C4-2B (cell line): Measurements from ENCODE around the gene OCA2.
"Not testable (repeated sequence)": the region's sequence is repeated elsewhere in the genome, so short reads cannot be mapped to it uniquely, and the experiment has no call there.

Experiments
- H3K27ac ChIP-seq: fragments of 450-650 bp; 2 replicates; pipeline ENCODE4 v1.5.1; 2017
- ZFX ChIP-seq: fragments of 450-650 bp; IDR thresholded peaks from 2 replicates; pipeline ENCODE4 v1.6.1; 2017
- TF ChIP-seq, protein P1 (sequence below): fragments of 450-650 bp; conservative IDR thresholded peaks from 2 replicates; pipeline ENCODE4 v1.5.1; 2017; ENCODE audit warnings: mild to moderate bottlenecking

Gene OCA2

DNA sequence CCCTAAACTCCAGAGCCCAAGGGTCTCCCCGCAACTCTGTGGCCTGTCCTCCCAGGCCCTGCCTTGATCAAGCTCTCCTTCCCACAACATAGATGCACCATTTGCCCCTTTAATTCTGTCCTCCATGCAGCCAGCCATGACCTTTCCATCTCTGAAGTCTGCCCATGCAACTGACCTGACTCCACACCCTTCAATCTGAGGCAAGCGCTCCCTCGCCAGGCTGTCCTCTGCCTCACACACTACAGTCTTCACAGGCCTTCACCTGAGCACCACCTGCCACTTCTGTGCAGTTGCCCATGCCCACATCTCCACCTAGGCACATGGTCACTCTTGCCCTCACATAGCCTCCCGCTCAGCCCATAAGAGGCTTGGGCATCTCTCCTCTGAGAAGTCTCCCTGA lies 244.0 kb downstream of the OCA2 start:
- no peak overlapping the region for H3K27ac ChIP-seq
- TF ChIP-seq, protein P1, sequence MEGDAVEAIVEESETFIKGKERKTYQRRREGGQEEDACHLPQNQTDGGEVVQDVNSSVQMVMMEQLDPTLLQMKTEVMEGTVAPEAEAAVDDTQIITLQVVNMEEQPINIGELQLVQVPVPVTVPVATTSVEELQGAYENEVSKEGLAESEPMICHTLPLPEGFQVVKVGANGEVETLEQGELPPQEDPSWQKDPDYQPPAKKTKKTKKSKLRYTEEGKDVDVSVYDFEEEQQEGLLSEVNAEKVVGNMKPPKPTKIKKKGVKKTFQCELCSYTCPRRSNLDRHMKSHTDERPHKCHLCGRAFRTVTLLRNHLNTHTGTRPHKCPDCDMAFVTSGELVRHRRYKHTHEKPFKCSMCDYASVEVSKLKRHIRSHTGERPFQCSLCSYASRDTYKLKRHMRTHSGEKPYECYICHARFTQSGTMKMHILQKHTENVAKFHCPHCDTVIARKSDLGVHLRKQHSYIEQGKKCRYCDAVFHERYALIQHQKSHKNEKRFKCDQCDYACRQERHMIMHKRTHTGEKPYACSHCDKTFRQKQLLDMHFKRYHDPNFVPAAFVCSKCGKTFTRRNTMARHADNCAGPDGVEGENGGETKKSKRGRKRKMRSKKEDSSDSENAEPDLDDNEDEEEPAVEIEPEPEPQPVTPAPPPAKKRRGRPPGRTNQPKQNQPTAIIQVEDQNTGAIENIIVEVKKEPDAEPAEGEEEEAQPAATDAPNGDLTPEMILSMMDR: no peak

DNA sequence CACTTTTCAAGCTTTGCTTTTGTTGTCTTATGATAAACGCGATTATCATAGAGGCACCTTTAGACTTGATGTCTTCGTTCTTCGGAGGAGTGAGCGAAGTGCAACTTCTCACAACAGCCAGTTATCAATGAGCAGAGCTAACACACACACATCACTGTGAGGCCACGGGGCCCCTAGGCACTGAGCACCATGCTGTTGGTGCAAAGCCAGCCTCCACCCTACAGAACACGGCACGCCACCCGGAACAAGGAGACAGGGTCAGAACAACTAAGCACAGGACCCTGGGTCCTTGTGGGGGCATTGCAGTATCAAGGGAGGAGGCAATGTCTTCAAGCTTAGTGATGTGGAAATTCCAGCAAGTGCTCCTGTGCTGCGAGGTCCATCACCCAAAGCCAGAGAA lies 244.5 kb downstream of the OCA2 start:
- H3K27ac ChIP-seq: no peak overlapping the region
- TF ChIP-seq ZFX: no peak
- TF ChIP-seq, protein P1: no peak

DNA sequence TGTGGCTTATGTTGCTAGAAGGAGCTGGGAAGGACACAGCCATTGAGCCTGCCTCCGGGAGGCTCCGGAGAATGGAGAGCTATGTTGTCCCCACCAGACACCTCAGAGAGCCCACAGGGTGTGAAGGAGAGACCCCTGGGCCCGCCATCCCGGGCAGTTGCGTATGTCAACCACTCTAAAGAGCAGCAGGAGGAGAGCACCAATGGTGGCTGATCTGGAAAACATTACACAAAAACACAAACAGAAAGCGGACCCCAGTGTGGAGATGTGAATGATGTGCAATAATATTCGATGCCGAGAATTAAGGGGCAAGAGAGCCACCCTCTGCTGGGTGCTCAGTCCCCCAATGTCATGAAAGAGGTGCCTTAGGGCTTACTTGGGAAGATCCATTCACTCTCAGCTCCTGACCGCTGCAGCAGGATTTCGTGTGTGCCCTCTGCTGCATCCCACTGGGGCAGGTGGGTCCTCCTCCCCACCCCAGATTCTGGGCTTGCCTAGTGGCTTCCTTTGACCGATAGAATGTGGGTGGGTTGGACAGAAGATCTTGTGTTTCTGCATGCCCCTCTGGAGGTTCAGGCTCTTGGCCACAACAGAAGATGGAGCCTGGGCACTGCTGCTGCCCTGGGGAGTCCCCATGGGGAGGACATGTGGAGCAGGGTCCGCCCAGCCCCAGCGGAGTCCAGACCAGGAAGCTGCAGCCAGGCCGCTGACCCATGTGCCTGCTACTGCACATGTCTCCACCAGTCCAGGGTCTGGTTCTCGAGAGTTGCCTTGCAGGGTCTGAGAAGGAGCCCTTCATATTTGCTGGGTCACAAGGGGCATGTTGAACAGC lies 245.3 kb downstream of the OCA2 start:
- TF ChIP-seq ZFX: no peak
- TF ChIP-seq, protein P1: no peak
- H3K27ac ChIP-seq: no peak overlapping the region

DNA sequence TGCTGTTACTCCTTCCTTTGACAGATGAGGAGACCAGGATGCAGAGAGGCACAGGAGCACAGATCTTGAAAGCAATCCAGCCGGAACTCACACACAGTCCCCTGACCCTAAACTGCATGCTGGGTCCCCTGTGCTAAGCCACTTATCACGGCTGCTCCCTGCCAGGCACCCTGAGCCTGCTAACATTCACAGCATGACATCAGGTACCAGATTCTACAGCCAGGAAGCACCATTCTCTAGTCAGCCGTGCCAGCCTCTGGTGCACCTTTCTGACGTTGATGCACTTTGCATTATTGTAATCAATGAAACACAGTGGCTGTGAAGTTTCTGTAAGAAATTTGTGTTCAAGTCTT lies 247.3 kb downstream of the OCA2 start:
- TF ChIP-seq ZFX: no peak
- TF ChIP-seq, protein P1: no peak
- no peak overlapping the region for H3K27ac ChIP-seq

DNA sequence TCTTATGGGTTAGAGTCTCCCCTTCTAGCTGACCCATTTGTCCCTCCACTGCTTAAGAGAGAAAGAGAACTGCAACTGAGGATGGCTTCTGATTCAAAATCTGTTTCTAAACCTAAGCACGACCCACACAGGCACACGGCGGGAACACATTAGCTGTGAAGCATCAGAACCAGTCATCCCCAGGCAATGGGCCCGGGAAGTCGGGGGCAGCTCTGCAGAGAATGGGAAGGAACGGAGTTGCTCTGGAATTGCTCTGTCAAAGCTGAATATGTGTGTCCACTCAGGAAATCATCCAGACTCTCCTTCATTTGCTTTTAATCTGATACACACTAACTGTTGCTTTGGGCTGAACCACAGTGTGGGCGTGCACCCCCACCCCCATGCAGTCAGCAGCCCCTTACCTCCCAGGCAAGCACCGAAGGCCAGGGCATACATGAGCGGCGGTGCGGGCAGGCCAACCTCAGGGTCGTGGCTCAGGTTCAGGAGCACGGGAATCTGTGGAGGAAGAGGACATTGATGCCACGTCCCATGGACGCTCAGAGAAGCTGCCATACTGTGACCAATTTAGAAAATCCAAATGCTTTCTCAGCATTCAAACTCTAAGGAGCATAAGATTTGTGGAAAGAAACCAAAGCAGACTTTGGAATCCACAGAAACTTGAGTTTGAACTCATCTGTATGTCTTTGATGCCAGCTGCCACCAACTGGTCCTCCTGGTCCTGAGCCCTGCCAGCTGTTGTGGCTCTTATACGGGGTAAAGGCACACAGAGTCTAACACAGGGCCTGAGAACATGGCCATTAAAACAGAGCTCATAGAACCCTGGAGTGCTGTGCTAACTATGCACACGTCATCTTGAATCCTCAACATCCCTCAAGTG lies 247.9 kb downstream of the OCA2 start:
- no peak for TF ChIP-seq ZFX
- TF ChIP-seq, protein P1: no peak
- no peak overlapping the region for H3K27ac ChIP-seq

DNA sequence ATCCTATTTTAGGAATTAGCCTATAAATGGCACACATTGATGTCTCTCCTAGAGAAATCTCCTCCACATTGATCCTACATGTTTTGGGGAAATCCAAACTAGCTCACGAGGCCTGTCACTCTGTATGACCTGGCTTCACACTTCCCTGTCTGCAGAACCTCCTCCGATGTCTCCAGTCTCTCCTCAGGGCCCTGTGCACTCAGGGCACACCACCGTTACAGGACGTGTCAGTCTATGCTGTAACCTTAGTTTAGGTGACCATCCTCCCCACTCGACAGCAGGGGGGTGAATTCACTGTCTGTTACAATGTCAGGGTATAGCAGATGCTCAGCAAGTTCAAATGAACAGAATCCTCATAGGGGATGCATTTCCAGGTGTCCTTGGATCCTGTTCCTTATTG lies 249.1 kb downstream of the OCA2 start:
- TF ChIP-seq, protein P1: no peak

DNA sequence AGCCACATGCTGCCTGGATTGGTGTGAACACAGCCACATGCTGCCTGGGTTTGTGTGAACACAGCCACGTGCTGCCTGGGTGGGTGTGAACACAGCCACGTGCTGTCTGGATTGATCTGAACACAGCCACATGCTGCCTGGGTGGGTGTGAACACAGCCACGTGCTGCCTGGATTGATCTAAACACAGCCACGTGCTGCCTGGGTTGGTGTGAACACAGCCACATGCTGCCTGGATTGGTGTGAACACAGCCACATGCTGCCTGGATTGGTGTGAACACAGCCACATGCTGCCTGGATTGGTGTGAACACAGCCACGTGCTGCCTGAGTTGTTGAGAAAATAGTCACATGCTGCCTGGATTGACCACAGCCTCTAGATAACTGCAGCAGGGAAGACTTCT lies 250.2 kb downstream of the OCA2 start:
- H3K27ac ChIP-seq: not testable (repeated sequence)

More for the DNA sequence above, 249.1 kb downstream of the OCA2 start:
- no peak overlapping the region for H3K27ac ChIP-seq
